ENCODE results near the gene CUEDC1.

GRCh38 chr17:57984936-57985674 lies 29.9 kb upstream of the CUEDC1 start:
- TF ChIP-seq POLR2A (IDR thresholded peaks at IDR 0.05), result no peak
- TF ChIP-seq, protein P1, sequence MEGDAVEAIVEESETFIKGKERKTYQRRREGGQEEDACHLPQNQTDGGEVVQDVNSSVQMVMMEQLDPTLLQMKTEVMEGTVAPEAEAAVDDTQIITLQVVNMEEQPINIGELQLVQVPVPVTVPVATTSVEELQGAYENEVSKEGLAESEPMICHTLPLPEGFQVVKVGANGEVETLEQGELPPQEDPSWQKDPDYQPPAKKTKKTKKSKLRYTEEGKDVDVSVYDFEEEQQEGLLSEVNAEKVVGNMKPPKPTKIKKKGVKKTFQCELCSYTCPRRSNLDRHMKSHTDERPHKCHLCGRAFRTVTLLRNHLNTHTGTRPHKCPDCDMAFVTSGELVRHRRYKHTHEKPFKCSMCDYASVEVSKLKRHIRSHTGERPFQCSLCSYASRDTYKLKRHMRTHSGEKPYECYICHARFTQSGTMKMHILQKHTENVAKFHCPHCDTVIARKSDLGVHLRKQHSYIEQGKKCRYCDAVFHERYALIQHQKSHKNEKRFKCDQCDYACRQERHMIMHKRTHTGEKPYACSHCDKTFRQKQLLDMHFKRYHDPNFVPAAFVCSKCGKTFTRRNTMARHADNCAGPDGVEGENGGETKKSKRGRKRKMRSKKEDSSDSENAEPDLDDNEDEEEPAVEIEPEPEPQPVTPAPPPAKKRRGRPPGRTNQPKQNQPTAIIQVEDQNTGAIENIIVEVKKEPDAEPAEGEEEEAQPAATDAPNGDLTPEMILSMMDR (IDR thresholded peaks at IDR 0.05), result no peak
